Measurements from ENCODE around the gene FABP3. TPM values are rescaled to one million over a fixed set of nuclear protein-coding genes. Genes with fewer than 3 reads are reported as not detected.

The FABP3 gene
- total and polyA plus RNA-seq, 2 of the 8 experiments (the other 6 are each of a cell fraction or from before 2014, with no cell fraction given) = 34.8 to 43.9 TPM

DNA sequence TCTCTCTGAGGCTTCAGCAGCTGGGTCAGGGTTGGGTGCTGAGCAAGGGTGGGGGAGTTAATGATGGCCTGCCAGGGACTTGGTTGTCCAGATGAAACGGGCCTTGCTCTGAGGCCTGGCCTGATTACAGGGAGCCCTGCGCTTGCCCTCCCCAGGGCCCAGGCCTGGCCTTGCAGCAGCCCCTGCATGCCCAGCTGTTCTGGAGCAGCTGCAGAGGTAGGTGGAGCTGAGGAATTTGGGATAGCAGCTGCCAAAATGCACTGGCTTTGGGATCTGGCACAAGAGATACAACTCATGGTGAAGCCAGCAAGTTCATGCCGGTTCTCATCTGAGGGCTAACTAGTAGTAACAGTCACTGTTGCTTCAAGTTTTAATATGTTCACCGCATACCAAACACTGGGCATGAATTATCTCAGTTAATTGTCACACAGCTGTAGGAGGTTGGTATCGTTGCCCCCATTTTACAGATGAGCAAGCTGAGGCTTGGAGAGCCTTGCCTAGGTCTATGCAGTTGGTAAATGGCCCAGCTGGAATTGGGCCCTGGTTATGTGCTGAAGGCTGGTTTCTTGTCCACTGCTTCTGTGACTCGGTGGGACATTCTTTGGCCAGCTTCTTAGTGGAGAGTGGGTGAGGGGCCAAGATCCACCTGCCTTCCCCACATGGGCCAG lies 32.8 kb upstream of the FABP3 start (continued):
- no peak for TF ChIP-seq KDM4A (IDR thresholded peaks at IDR 0.05; ENCODE audit: low read depth, low read length, severe bottlenecking)

Data from H1 (cell line).